Mucosa of descending colon (tissue), 3 donors: ENCODE measurements around the gene SPAG9. TPM values are rescaled to one million over a fixed set of nuclear protein-coding genes. Genes with fewer than 3 reads are reported as not detected.

Experiments
- ATAC-seq: fragments of 200-7000 bp; cut with Tn5 transposase; one replicate; pipeline ENCODE4 v1.9.1; 2020; ENCODE audit warnings: mild to moderate bottlenecking, moderate library complexity
- DNase-seq, 3 donors: peaks; one replicate each; pipeline ENCODE4 v3.0.0-alpha.2; 2020
- H3K36me3 ChIP-seq: fragments of 200-600 bp; one replicate; pipeline ENCODE4 v1.8.0; 2021; ENCODE audit warnings: low read depth, mild to moderate bottlenecking
- H3K4me1 ChIP-seq: fragments of 200-600 bp; one replicate; pipeline ENCODE4 v1.8.0; 2021; ENCODE audit warnings: low read depth, mild to moderate bottlenecking
- H3K4me3 ChIP-seq: fragments of 200-600 bp; one replicate; pipeline ENCODE4 v1.8.0; 2021; ENCODE audit warnings: mild to moderate bottlenecking
- H3K9me3 ChIP-seq: fragments of 200-600 bp; one replicate; pipeline ENCODE4 v1.8.0; 2021; ENCODE audit warnings: mild to moderate bottlenecking
- intact Hi-C, 2 donors: fragments of 100-400 bp; cut with DNase I in 1 of 2; cut with micrococcal nuclease in 1 of 2; formaldehyde crosslinking; loops; one replicate each; pipeline versions ENCODE4 v1.11.0 to v1.11.1; 2022; cut with DNase I, micrococcal nuclease
- total RNA-seq, 3 donors: library from RNA; stranded (reverse); fragmentation: NEBNext Ultra II Directional in 2 of 3; extraction: Animal tissue kit (Norgen Biotek cat#: 25700) in 2 of 3; gene quantifications; one replicate each; pipeline versions ENCODE4 v1.2.1 to v1.2.4, GENCODE V29; 2021 to 2023
- TF ChIP-seq, protein P1 (sequence below): fragments of 200-600 bp; IDR thresholded peaks from one replicate; pipeline ENCODE4 v1.8.0; 2022; ENCODE audit warnings: antibody characterized with exemption, mild to moderate bottlenecking
- donor health status: DM: no; HTN: no; CAD: no; lungs with moderate emphysema.
- donor health status: DM: no; HTN: no; CAD: no.
- donor health status: DM: no; HTN: yes; CAD: no.

SPAG9 gene
- total RNA-seq, 3 donors from 2014 or later: 64.1 to 96.7 (median 79.8) TPM

DNA sequence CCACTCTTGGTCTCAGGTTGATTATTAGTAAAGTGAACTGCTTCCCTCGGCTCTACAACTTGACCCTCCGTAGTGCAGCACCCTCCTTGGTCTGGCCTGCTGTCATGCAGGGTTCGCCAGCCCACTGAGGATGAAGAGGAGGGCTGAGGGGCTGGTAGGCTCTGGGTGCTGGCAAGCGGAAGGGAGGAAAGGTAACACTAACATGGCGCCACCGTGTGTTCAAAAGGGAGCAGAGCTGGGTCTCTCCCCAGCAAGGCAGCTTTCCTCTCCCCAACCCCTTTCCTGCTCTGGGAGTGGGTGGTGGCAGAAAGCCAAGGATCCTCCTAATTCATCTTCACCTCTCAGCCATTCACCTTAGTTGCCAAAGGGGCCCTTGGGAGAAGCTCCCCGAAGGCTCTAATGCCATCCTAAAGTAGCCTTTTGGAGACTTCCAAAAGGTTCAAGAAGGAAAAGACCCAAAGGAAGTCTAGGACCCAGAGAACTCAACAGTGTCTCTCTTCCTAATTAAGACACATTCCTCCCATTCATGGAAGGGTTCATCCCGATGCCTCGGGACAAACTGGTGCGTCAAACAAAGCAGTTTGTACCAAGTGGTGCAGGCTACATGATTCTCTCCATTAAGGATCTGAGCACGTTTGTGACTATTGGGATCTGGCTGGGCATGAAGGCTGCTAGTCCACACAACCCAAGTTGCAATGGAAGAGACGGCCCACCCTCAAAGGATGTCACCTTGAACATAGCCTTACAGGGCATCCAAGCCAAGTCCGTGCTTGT is 163.7 kb downstream of the SPAG9 start:
- H3K4me1 ChIP-seq: peaks cover 10% of the 10 kb centered on the region
- DNase-seq (peak in 2 of 3 donors; percentile 72 to 81), ATAC-seq (peak; percentile 71)
- H3K4me3 ChIP-seq: no peak overlapping the region
- intact Hi-C loops: loop anchor here in 1 of 2 donors (5.0 to 10.0 kb wide), 3 partner anchors 100 to 402 kb away; no protein-coding TSS in a partner anchor
- no peaks in the 10 kb centered on the region for H3K9me3 ChIP-seq
- TF ChIP-seq, protein P1, sequence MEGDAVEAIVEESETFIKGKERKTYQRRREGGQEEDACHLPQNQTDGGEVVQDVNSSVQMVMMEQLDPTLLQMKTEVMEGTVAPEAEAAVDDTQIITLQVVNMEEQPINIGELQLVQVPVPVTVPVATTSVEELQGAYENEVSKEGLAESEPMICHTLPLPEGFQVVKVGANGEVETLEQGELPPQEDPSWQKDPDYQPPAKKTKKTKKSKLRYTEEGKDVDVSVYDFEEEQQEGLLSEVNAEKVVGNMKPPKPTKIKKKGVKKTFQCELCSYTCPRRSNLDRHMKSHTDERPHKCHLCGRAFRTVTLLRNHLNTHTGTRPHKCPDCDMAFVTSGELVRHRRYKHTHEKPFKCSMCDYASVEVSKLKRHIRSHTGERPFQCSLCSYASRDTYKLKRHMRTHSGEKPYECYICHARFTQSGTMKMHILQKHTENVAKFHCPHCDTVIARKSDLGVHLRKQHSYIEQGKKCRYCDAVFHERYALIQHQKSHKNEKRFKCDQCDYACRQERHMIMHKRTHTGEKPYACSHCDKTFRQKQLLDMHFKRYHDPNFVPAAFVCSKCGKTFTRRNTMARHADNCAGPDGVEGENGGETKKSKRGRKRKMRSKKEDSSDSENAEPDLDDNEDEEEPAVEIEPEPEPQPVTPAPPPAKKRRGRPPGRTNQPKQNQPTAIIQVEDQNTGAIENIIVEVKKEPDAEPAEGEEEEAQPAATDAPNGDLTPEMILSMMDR: peak; percentile 64
- no peaks in the 10 kb centered on the region for H3K36me3 ChIP-seq

DNA sequence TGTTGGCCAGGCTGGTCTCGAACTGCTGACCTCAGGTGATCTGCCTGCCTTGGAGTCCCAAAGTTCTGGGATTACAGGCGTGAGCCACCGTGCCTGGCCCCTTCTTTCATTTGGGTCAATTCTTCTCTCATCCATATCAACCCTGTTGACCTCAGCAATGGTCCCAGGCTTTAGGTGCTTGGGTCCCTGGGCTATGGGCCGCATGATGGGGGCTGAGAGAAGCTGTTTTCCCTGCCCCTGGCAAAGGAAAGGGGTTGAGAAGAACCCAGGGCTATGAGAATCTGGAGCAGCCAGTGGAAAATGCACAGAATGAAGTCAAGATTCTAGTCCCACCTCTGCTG is 164.3 kb downstream of the SPAG9 start:
- TF ChIP-seq, protein P1: no peak
- H3K4me1 ChIP-seq: peaks cover 10% of the 10 kb centered on the region
- H3K4me3 ChIP-seq: no peak overlapping the region
- ATAC-seq: no peak
- no peaks in the 10 kb centered on the region for H3K9me3 ChIP-seq
- H3K36me3 ChIP-seq: no peaks in the 10 kb centered on the region
- intact Hi-C loops: loop anchor here in 1 of 2 donors (5.0 to 10.0 kb wide), 3 partner anchors 99 to 402 kb away; no protein-coding TSS in a partner anchor
- DNase-seq: no peak

DNA sequence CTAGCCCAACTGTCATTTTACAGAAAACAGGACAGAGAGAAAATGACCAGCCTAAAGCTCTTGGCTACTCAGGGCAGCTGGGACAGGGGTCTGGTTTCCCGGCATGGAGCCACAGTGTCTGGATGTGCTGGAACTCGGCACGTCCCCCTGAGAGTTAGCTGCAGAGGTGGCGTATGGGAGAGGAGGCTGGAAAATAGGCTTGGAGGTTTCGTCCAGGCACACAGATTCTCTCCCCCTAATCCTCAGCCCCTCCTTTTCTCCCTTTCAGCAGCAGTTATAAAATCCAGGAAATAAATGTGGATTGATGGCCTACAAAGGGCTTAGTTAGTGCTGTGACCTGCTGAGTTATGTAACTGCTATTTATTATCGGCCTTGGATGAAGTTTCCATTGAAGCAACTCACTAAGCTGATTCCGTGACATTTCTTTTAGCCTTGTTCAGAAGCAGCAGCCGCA is 165.0 kb downstream of the SPAG9 start:
- no peak overlapping the region for H3K4me3 ChIP-seq
- DNase-seq (no peak), ATAC-seq (no peak)
- H3K36me3 ChIP-seq: no peaks in the 10 kb centered on the region
- intact Hi-C loops: loop anchor here in 1 of 2 donors (5.0 to 10.0 kb wide), 3 partner anchors 98 to 401 kb away; no protein-coding TSS in a partner anchor
- H3K4me1 ChIP-seq: peaks cover 12% of the 10 kb centered on the region
- TF ChIP-seq, protein P1: no peak
- H3K9me3 ChIP-seq: no peaks in the 10 kb centered on the region

DNA sequence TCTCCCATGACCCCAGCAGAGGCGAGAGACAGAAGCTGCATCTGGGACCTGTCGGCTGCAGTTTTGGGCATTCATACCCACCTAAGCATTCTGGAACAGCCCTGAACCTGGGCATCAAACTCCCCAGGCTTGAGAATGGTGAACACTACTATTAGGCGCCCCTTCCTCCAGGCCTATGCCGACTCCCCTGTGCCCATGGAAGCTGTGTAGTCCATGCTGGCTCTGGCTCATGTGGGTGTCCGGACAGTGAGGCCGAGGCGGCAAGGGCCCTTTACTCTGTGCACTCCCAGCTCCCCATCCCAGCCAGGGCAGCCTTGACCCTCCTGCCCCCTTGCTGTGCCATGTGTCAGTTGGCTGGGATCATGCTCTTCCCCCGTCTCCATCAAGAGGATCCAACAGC is 165.5 kb downstream of the SPAG9 start:
- H3K4me3 ChIP-seq: no peak overlapping the region
- DNase-seq (no peak), ATAC-seq (no peak)
- intact Hi-C loops: loop anchor here in 1 of 2 donors (5.0 to 10.0 kb wide), 3 partner anchors 98 to 400 kb away; no protein-coding TSS in a partner anchor
- TF ChIP-seq, protein P1: no peak
- no peaks in the 10 kb centered on the region for H3K9me3 ChIP-seq
- H3K4me1 ChIP-seq: peaks cover 18% of the 10 kb centered on the region
- H3K36me3 ChIP-seq: no peaks in the 10 kb centered on the region

DNA sequence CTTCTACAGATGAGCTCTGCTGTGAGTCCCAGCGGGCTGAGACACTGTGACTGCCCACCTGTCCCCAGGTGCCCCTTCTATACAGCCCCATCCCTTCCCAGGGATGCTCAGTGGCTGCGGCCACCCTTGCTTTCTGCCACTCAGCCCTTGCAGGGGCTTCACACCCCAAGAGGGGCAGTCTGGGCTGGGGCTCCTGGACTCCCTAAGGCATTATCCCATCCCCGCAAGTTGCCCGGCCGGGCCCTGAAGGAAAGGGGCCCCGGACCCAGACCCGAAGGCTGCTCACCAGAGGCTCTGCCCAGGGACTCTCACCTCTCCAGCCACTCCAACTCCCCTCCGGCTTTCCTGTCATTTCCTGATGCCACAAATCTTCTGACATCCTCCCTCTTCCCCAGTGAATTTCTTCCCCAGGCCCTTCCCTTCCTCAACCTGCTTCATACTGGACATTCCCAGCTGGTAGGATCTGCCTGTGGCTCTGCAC is 166.0 kb downstream of the SPAG9 start:
- TF ChIP-seq, protein P1: no peak
- H3K4me3 ChIP-seq: no peak overlapping the region
- H3K36me3 ChIP-seq: no peaks in the 10 kb centered on the region
- intact Hi-C loops: loop anchor here (5.0 to 10.0 kb wide), 4 partner anchors 97 to 400 kb away; no protein-coding TSS in a partner anchor
- no peaks in the 10 kb centered on the region for H3K9me3 ChIP-seq
- H3K4me1 ChIP-seq: peaks cover 22% of the 10 kb centered on the region
- ATAC-seq (no peak), DNase-seq (peak in 1 of 3 donors; percentile 27)
